Transverse colon (tissue), 4 donors: Measurements from ENCODE around the gene CCND1.

ENCODE experiments used
- POLR2A ChIP-seq: fragments of 450-650 bp; IDR thresholded peaks from one replicate; pipeline ENCODE4 v1.6.1; 2016; ENCODE audit warnings: antibody characterized with exemption, mild to moderate bottlenecking, moderate library complexity
- POLR2AphosphoS5 ChIP-seq, 3 donors: sonication (generic); formaldehyde crosslinking; IDR thresholded peaks; one replicate each; pipeline ENCODE4 v1.6.1; 2016; ENCODE audit warnings: antibody characterized with exemption in 3 of 3
- TF ChIP-seq, protein P1 (sequence below), 5 experiments: fragments of 200-600 bp in 3 of 5; fragments of 450-650 bp in 2 of 5; sonication (generic) in 3 of 5; IDR thresholded peaks; 1 replicate in 2 of 5; 2 replicates in 3 of 5; pipeline ENCODE4 v1.5.1; 2016 to 2017; ENCODE audit warnings: antibody characterized with exemption in 5 of 5, inconsistent platforms in 3 of 5, mild to moderate bottlenecking in 2 of 5, moderate library complexity in 1 of 5

DNA sequence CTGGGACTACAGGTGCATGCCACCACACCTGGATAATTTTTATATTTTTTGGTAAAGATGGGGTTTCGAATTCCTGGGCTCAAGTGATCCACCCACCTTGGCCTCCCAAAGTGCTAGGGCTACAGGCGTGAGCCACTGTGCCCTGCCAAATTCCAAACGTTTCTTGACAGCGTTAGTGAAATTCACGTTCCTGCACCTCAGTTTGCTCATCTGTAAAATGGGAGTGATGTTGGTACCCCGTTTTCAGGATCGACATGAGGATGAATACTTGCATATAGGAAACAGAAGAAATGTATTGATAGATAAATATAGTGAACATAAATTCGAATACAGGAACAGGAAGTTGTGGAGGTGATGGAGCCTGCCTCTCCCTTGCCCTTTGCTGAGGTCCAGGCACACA, 44.4 kb downstream of the CCND1 start:
- TF ChIP-seq, protein P1, sequence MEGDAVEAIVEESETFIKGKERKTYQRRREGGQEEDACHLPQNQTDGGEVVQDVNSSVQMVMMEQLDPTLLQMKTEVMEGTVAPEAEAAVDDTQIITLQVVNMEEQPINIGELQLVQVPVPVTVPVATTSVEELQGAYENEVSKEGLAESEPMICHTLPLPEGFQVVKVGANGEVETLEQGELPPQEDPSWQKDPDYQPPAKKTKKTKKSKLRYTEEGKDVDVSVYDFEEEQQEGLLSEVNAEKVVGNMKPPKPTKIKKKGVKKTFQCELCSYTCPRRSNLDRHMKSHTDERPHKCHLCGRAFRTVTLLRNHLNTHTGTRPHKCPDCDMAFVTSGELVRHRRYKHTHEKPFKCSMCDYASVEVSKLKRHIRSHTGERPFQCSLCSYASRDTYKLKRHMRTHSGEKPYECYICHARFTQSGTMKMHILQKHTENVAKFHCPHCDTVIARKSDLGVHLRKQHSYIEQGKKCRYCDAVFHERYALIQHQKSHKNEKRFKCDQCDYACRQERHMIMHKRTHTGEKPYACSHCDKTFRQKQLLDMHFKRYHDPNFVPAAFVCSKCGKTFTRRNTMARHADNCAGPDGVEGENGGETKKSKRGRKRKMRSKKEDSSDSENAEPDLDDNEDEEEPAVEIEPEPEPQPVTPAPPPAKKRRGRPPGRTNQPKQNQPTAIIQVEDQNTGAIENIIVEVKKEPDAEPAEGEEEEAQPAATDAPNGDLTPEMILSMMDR (IDR thresholded peaks at IDR 0.05): no peak
- TF ChIP-seq POLR2AphosphoS5 (IDR thresholded peaks at IDR 0.05) (no peak), POLR2A (no peak)
